IMR-90 (cell line): Measurements from ENCODE around the gene IL2RA. TPM values are rescaled to one million over a fixed set of nuclear protein-coding genes. Genes with fewer than 3 reads are reported as not detected.

ENCODE experiments used
- ATAC-seq: fragments of 200-7000 bp; cut with Tn5 transposase; 2 replicates; pipeline ENCODE4 v1.9.1; 2020; ENCODE audit warnings: low read depth, mild to moderate bottlenecking, moderate library complexity
- BruUV-seq: library from RNA; stranded (reverse); fragments of 400-500 nt; replicated peaks from 2 replicates; lab custom pipeline; 2021; lab: Mats Ljungman, UMichigan
- CTCF ChIA-PET: fragments of 300-600 bp; formaldehyde crosslinking; extraction: SDS; loops from one replicate; lab custom pipeline; 2021; ENCODE audit warnings: antibody characterized with exemption; lab: Yijun Ruan, JAX
- POLR2A ChIA-PET: fragments of 300-600 bp; sonication (Branson Sonifier 250); formaldehyde crosslinking; loops from one replicate; lab custom pipeline; 2022; ENCODE audit warnings: antibody characterized with exemption; ENCODE audit not compliant: unreplicated experiment; lab: Charles Lee
- DNase-seq: peaks from one replicate; pipeline ENCODE4 v3.0.0; 2013
- H2AFZ ChIP-seq: replicated peaks from 2 replicates; pipeline ENCODE3; 2013; ENCODE audit warnings: low read length, mild to moderate bottlenecking; ENCODE audit not compliant: poor library complexity
- H2AK5ac ChIP-seq: 2 replicates; pipeline ENCODE4 v1.6.1; 2013; ENCODE audit warnings: low read depth, low read length, inconsistent platforms
- H2AK9ac ChIP-seq: replicated peaks from 2 replicates; pipeline ENCODE3; 2013; ENCODE audit warnings: mild to moderate bottlenecking, low read depth, low read length, moderate library complexity; ENCODE audit not compliant: poor library complexity
- H2BK120ac ChIP-seq: 2 replicates; pipeline ENCODE4 v1.6.1; 2013; ENCODE audit warnings: low read depth, low read length, inconsistent platforms
- H2BK15ac ChIP-seq: 3 replicates; pipeline ENCODE4 v1.6.1; 2013; ENCODE audit warnings: low read depth, low read length, inconsistent platforms
- H2BK20ac ChIP-seq: 2 replicates; pipeline ENCODE4 v1.6.1; 2013; ENCODE audit warnings: low read depth, mild to moderate bottlenecking, inconsistent platforms, low read length, moderate library complexity
- H2BK5ac ChIP-seq: 2 replicates; pipeline ENCODE4 v1.6.1; 2013; ENCODE audit warnings: mild to moderate bottlenecking, low read depth, low read length, inconsistent platforms; ENCODE audit not compliant: poor library complexity, severe bottlenecking
- H3K14ac ChIP-seq: replicated peaks from 2 replicates; pipeline ENCODE4 v1.6.1; 2013; ENCODE audit warnings: low read depth, low read length, inconsistent platforms
- H3K18ac ChIP-seq: 2 replicates; pipeline ENCODE4 v1.6.1; 2013; ENCODE audit warnings: low read depth, low read length, control low read depth
- H3K23ac ChIP-seq: 2 replicates; pipeline ENCODE4 v1.6.1; 2013; ENCODE audit warnings: low read depth, low read length, inconsistent platforms
- H3K27ac ChIP-seq: 2 replicates; pipeline ENCODE4 v1.5.1; 2013; ENCODE audit warnings: mild to moderate bottlenecking, control low read depth, low read length; ENCODE audit not compliant: insufficient read depth
- H3K27me3 ChIP-seq: 2 replicates; pipeline ENCODE4 v1.6.1; 2013; ENCODE audit warnings: low read length; ENCODE audit not compliant: control insufficient read depth, insufficient read depth
- H3K36me3 ChIP-seq: 2 replicates; pipeline ENCODE4 v1.6.1; 2013; ENCODE audit warnings: low read length, mixed read lengths; ENCODE audit not compliant: control insufficient read depth, insufficient read depth
- H3K4ac ChIP-seq: 2 replicates; pipeline ENCODE4 v1.6.1; 2013; ENCODE audit warnings: low read depth, low read length, inconsistent platforms
- H3K4me1 ChIP-seq: 2 replicates; pipeline ENCODE4 v1.6.1; 2013; ENCODE audit warnings: low read length, mixed read lengths; ENCODE audit not compliant: control insufficient read depth, insufficient read depth
- H3K4me2 ChIP-seq: 2 replicates; pipeline ENCODE4 v1.6.1; 2013; ENCODE audit warnings: low read depth, mild to moderate bottlenecking, control low read depth, low read length, moderate library complexity
- H3K4me3 ChIP-seq: 2 replicates; pipeline ENCODE4 v1.5.1; 2013; ENCODE audit warnings: low read depth, mild to moderate bottlenecking, control low read depth, low read length, moderate library complexity; ENCODE audit not compliant: insufficient read depth
- H3K56ac ChIP-seq: 2 replicates; pipeline ENCODE4 v1.6.1; 2013; ENCODE audit warnings: low read length, inconsistent platforms; ENCODE audit not compliant: insufficient read depth; ENCODE audit errors: extremely low read depth
- H3K79me1 ChIP-seq, 2 experiments: 2 replicates each; pipeline ENCODE4 v1.6.1; 2013; ENCODE audit warnings: low read length in 2 of 2, inconsistent platforms in 1 of 2, low read depth in 1 of 2
- H3K9ac ChIP-seq: 2 replicates; pipeline ENCODE4 v1.6.1; 2013; ENCODE audit warnings: low read depth, low read length, control low read depth
- H3K9me1 ChIP-seq: 2 replicates; pipeline ENCODE4 v1.6.1; 2013; ENCODE audit warnings: low read length, inconsistent platforms; ENCODE audit not compliant: insufficient read depth
- H3K9me3 ChIP-seq: 2 replicates; pipeline ENCODE4 v1.6.1; 2013; ENCODE audit warnings: low read length; ENCODE audit not compliant: control insufficient read depth, insufficient read depth
- H4K20me1 ChIP-seq: 2 replicates; pipeline ENCODE4 v1.6.1; 2013; ENCODE audit warnings: low read length, inconsistent platforms; ENCODE audit not compliant: insufficient read depth
- H4K5ac ChIP-seq: 2 replicates; pipeline ENCODE4 v1.6.1; 2013; ENCODE audit warnings: mild to moderate bottlenecking, low read depth, low read length, control low read depth
- H4K8ac ChIP-seq, 2 experiments: 2 replicates each; pipeline ENCODE4 v1.6.1; 2013; ENCODE audit warnings: low read depth in 2 of 2, low read length in 2 of 2, control low read depth in 1 of 2, inconsistent platforms in 1 of 2
- H4K91ac ChIP-seq: 2 replicates; pipeline ENCODE4 v1.6.1; 2013; ENCODE audit warnings: low read depth, low read length, inconsistent platforms; ENCODE audit not compliant: insufficient read depth
- CEBPB ChIP-seq: IDR thresholded peaks from 2 replicates; pipeline ENCODE4 v1.6.1; 2012; ENCODE audit warnings: low read depth, low read length, improper control_type of control experiment
- MAFK ChIP-seq: IDR thresholded peaks from 2 replicates; pipeline ENCODE4 v1.6.1; 2012; ENCODE audit warnings: low read depth, low read length, improper control_type of control experiment
- SMC3 ChIP-seq: fragments of 150-350 bp; IDR thresholded peaks from 2 replicates; pipeline ENCODE4 v1.6.1; 2016; ENCODE audit warnings: low read depth, mild to moderate bottlenecking, antibody characterized with exemption, low read length, moderate library complexity
- WGBS, 2 experiments: methylation state at CpG; one replicate each; pipeline versions ENCODE4 v1.1.5 to v1.1.7; 2013; ENCODE audit warnings: missing lambda C conversion rate in 2 of 2; ENCODE audit not compliant: insufficient read length in 1 of 2; ENCODE audit errors: extremely low coverage in 2 of 2; 5-methylcytosine and 5-hydroxymethylcytosine counted together
- dilution Hi-C: fragments of 300-500 bp; cut with HindIII; formaldehyde crosslinking; loops from one replicate; pipeline ENCODE4 v1.14.3; 2018; ENCODE audit warnings: low sequenced_read_pairs; ENCODE audit not compliant: unreplicated experiment
- in situ Hi-C: fragments of 300-500 bp; cut with MboI; formaldehyde crosslinking; loops from 3 replicates; pipeline ENCODE4 v1.14.3; 2019; ENCODE audit warnings: low sequenced_read_pairs, inconsistent platforms, mixed read lengths
- intact Hi-C: fragments of 100-400 bp; cut with micrococcal nuclease; formaldehyde crosslinking; loops from 2 replicates; pipeline ENCODE4 v1.10.0; 2022
- polyA plus RNA-seq, 3 experiments: library from polyadenylated mRNA; depleted of rRNA; stranded (reverse); fragments of >200 nt; gene quantifications; 2 replicates each; pipeline ENCODE4 v1.2.3, GENCODE V29; 2012; ENCODE audit warnings: low replicate concordance in 1 of 3
- total RNA-seq: library from RNA; depleted of rRNA; stranded (reverse); fragments of >200 nt; gene quantifications from 2 replicates; pipeline ENCODE4 v1.2.3, GENCODE V29; 2012

Gene IL2RA
- total and polyA plus RNA-seq, 2 of the 4 experiments (the other 2 are of a cell fraction), result not detected

GRCh38 chr10:5987747-5988146 lies 74.4 kb downstream of the IL2RA start:
- POLR2A ChIA-PET, result no interaction called here
- in situ Hi-C loops, result no loop called here

More at GRCh38 chr10:5987747-5988146, 74.4 kb downstream of the IL2RA start:
- no peak overlapping the region for H4K5ac ChIP-seq
- H2BK20ac ChIP-seq, result no peak overlapping the region
- H2AK9ac ChIP-seq, result no peak overlapping the region
- H3K9me1 ChIP-seq, result no peaks in the 10 kb centered on the region; the same call in 1 of the 2 replicates
- no peak overlapping the region for H3K56ac ChIP-seq
- no peak overlapping the region; the same call in 1 of the 2 replicates for H3K18ac ChIP-seq
- no peaks in the 10 kb centered on the region for H3K36me3 ChIP-seq
- H3K79me1 ChIP-seq, result no peaks in the 10 kb centered on the region
- peaks cover 4% of the 10 kb centered on the region for H3K27me3 ChIP-seq
- CTCF ChIA-PET, result no interaction called here
- H4K20me1 ChIP-seq, result no peaks in the 10 kb centered on the region
- H3K4me2 ChIP-seq, result no peak overlapping the region
- peaks cover 4% of the 10 kb centered on the region; the same call in 1 of the 2 replicates for H3K4me1 ChIP-seq
- dilution Hi-C loops, result no loop called here
- intact Hi-C loops, result no loop called here
- H3K9me3 ChIP-seq, result peaks cover 4% of the 10 kb centered on the region
- no peak overlapping the region for H3K4me3 ChIP-seq
- H2BK5ac ChIP-seq, result no peak overlapping the region
- 0% methylated on average over 1 of the region's 4 CpGs; no CpG with 5 or more reads in 1 of the 2 experiments for WGBS, 2 experiments
- H2BK120ac ChIP-seq, result no peak overlapping the region
- no peak for ATAC-seq
- no TSS peak for BruUV-seq
- TF ChIP-seq CEBPB (no peak), MAFK (no peak), SMC3 (no peak)
- H4K91ac ChIP-seq, result no peak overlapping the region
- no peak overlapping the region for H2AK5ac ChIP-seq
- H3K14ac ChIP-seq, result no peak overlapping the region
- no peak overlapping the region for H3K4ac ChIP-seq
- H3K23ac ChIP-seq, result no peak overlapping the region
- no peak overlapping the region for H4K8ac ChIP-seq
- H2AFZ ChIP-seq, result no peak overlapping the region
- H3K9ac ChIP-seq, result no peak overlapping the region
- no peak for DNase-seq
- H3K27ac ChIP-seq, result no peak overlapping the region
- no peak overlapping the region for H2BK15ac ChIP-seq
